IPS DF 4.7 (cell line): ENCODE results near the gene GTPBP3.
"Not testable (repeated sequence)": the region's sequence is repeated elsewhere in the genome, so short reads cannot be mapped to it uniquely, and the experiment has no call there.

Experiments
- DNase-seq: peaks from one replicate; pipeline ENCODE4 v3.0.0-alpha.2; 2013; ENCODE audit warnings: low spot score; ENCODE audit errors: extremely low read depth

GTPBP3 gene, protein sequence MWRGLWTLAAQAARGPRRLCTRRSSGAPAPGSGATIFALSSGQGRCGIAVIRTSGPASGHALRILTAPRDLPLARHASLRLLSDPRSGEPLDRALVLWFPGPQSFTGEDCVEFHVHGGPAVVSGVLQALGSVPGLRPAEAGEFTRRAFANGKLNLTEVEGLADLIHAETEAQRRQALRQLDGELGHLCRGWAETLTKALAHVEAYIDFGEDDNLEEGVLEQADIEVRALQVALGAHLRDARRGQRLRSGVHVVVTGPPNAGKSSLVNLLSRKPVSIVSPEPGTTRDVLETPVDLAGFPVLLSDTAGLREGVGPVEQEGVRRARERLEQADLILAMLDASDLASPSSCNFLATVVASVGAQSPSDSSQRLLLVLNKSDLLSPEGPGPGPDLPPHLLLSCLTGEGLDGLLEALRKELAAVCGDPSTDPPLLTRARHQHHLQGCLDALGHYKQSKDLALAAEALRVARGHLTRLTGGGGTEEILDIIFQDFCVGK

DNA sequence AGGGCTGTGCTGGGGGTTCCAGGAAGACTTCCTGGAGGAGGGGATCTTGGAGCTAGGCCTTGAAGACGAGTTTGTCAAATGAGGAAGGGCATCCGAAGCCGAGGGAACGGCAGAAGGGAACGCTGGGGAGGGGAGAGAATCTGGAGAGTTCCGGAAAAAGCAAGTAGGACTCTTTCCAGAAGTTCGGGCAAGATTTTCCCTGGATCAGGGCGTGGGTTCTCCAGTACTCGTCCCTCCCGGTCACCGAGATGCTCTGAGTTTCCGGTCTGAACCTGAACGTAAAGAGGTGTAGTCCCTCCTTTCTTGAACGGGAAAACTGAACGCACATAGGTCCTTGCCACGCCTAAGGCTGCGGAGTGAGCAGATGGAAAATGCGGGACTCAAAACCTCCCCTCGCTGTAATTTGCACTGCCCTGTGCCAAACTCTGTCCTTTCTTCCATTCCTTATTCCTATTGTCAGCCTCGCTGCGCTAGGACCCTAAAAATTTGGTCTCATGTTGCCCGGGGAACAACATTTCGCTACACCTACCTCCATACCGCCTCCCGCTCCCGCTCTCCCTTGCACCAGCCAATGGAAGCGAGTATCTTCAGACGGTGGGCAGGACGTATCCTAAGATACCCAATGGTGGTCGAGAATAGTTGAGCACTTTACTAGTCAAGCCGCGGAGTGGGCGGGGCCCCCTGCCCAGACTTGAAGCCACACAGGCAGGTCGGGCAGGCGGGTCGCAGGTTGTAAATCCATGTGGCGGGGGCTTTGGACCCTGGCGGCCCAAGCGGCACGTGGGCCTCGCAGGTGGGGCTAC is at the start of gene GTPBP3:
GTPBP3 (plus strand) TSS at position 682 of the 803 bp plus-strand sequence; CDS start at position 741, 59 bp downstream.
- no peak for DNase-seq

DNA sequence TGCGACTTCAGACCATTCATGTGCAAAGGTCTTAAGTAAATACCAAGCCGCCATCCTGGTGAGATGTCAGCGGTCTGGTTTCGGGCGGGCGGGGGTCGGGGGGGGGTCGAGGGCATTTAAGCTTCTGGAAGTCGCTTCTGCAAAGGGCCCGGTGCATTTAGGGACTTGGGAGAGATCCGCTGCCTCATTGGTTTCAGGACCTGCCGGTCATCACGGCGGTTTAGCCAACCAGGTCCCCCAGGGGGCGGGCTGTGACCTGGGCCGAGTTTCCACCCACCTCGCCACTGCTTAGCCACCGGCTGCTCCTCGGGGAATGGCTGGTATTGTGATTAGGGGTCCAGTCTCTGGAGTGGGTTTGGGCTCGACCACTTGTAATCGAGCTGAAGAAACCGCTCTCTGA is 47.9 kb upstream of the GTPBP3 start:
- DNase-seq: no peak

DNA sequence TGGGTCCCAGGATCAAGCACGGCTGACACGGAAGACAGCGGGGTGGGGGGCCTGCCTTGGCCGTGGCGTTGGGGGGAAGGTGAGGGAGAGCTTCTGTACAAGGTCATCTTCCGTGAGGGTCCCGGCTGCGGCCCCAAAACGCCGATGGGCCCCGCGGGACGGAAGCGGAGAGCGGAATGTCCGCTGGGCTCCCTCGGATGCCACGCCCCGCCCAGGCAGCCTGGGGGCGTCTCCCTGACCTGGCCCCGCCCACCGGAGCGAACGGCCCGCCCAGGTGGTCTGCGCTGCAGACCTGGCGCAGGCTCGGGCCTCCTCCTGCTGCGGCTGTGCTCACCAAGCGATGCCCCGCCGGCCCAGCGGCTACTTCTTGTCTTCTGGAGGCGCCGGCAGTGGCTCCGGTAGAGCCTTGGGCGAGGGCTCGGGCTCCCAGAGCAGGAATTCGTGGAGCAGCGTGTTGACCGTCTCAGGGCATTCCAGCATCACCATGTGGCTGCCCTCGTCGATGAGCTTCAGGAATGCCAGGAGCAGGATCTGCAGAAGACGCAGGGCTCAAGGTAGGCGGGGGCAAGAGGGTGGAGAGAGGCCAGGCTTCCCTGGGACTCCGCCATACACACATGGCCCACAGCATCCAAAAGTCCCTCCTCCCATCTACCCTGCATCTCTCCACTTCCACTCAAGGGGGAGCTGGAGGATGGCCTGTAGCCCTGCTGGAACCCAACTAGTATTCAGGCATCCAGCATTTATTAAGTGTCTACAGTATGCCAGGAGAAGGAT is 44.9 kb upstream of the GTPBP3 start:
- DNase-seq: no peak

DNA sequence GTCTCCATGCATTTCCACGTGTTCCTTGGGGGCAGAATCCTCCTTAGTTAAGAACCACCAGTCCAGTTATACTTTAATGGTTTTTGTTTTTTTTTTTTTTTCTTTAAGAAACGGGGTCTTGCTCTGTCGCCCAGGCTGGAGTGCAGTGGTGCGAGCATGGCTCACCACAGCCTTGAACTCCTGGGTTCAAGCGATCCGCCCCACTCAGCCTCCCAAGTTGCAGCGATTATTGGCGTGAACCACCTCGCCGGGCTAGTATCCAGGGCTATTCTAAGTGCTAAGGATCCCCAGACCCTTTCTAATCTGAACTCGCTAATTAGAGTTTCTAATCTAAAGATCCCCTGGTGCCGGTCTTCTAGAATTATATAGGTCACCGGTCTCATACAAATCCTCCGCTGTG is 43.7 kb upstream of the GTPBP3 start:
- DNase-seq: no peak

DNA sequence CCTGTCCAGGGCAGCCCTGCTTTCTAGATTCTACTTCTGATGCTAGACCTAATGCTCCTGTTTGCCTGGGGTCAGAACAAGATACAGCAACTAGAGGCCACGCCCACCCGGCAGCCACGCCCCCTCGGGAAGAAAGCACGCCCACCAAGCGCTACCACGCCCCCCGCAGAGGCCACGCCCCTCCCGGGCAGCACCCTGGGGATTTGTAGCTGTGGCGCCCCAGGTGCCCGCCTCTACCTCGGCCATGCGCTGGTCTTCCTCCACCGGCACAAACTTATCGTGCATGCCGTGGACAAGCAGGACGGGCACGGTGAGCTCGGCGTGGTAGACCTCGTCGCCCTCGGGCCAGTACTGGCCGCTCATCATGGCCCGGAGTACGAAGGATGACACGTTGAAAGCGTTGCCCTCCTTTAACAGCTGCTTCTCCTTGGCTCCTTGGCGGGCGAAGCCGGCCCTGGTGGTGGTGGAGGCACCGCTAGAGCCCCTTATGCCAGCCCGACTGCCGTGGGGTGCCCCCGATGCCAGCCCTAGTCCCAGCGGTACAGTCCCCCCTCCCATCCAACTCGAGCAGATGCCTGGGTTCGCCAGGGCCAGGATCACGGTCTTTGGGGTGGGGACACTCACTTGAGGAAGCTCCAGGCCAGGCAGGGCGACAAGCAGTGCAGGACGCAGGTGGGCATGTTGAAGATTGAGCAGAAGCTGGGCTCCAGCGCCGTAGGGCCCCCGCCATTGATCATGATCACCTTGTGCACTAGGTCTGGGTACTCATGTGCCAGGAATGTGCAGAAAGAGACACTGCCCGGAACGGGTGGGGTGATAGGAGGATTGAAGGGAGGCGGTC is 43.1 kb upstream of the GTPBP3 start:
- DNase-seq: no peak

DNA sequence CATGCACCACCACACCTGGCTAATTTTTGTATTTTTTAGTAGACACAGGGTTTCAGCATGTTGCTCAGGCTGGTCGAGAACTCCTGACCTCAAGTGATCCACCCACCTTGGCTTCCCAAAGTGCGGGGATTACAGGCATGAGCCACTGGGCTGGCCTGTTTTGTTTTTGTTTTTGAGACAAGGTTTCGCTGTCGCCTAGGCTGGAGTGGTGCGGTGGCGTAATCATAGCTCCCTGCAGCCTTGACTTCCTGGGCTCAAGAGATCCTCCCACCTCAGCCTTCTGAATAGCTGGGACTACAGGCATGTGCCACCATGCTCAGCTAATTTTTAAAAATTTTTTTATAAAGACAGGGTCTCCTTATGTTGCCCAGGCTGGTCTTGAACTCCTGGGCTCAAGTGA is 41.8 kb upstream of the GTPBP3 start:
- DNase-seq: not testable (repeated sequence)

DNA sequence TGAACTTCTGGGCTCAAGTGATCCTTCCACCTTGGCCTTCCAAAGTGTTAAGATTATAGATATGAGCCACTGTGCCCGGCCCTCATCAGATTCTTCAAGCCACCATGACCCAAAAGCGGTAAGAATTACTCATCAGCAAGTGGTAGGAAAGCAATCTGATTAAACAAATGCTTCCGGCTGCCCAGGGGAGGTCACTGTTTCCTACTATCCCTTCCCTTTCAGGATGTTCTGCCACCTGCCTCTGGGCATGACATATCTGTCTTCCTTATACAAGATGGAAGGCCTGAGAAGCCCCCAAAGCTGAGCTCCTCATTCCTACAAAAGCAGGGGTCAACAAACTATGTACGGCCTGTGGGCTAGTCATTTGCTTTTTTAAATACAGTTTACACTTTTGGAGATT is 41.1 kb upstream of the GTPBP3 start:
- no peak for DNase-seq

DNA sequence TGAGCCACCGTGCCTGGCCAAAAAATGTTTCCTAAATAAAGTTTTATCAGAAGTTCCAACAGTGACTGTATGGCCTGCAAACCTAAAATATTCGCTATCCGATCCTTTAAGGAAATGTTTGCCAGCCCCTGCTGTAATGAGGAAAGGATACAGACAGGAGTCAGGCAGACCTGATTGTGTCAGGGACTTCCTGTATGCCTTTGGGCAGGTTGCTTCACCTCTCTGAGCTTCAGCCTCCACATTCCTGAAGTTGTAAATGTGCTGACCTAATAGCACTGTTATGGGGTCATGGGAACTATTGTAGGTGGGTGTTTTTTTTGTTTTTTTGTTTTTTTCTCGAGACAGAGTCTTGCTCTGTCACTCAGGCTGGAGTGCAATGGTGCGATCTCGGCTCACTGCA is 40.4 kb upstream of the GTPBP3 start:
- no peak for DNase-seq

DNA sequence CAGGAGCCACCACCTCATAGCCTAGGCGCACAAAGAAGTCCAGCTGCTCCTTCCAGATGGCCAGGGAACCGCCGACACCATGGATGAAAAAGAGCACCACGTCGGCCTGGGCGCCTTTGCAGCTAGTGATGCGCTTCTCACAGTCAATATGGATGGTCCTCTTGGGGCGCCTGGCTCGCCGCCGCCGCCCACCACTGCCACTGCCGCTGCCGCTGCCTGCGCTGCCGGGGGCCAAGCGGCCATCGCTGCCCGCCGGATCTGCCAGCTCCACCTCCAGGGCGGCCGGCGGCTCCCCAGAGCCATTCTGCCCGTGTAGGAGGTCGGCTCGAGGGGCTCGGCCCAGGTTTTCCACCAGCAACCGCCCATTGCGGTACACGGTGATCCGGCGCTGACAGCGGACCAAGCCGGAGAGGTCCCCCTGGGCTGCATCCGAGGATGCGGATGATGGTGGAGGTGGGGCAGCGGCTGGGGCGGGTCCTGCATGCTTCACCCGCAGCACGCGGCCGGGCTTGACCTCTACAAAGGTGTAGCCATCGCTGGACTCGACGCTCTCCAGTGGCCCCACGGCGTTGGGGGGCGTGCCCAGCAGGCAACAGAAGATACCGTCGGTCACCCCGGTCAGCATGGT is 36.2 kb upstream of the GTPBP3 start:
- DNase-seq: no peak

DNA sequence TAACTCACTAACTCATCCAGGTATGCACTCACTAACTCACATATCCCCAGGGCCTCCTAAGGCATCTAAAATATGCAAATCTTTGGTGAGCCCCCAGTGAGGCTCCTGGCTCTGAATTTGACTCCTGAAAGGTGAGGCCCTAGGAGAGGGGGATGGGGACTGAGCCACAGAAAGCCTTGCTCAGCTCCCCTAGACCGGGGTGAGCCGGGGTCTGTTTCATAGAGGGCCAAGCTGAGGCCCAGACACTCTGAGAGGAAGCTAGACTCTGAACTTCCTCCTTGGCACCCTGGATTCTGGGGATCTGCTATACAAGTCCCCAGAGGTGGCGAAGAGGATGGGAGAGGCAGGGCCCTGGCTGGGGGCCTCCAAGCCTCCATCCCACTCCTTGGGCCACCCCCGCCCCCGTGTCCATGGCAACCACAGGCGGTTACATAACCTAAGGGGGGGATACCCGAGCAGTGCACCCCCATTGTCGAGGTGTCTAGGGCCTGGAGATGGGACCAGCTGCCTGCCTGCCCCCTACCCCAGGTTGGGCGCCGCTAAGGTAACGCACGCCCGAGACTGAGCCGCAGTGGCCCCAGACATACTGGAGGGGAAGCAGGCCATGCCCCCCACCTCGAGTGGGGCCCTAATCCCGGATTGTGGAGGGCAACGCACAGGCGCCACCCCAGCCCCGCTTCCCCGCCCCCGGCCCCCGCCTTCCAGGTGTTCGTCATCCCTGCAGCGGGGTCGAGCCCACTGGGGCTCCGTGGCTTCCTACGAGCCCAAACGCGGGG is 34.8 kb upstream of the GTPBP3 start:
- no peak for DNase-seq

DNA sequence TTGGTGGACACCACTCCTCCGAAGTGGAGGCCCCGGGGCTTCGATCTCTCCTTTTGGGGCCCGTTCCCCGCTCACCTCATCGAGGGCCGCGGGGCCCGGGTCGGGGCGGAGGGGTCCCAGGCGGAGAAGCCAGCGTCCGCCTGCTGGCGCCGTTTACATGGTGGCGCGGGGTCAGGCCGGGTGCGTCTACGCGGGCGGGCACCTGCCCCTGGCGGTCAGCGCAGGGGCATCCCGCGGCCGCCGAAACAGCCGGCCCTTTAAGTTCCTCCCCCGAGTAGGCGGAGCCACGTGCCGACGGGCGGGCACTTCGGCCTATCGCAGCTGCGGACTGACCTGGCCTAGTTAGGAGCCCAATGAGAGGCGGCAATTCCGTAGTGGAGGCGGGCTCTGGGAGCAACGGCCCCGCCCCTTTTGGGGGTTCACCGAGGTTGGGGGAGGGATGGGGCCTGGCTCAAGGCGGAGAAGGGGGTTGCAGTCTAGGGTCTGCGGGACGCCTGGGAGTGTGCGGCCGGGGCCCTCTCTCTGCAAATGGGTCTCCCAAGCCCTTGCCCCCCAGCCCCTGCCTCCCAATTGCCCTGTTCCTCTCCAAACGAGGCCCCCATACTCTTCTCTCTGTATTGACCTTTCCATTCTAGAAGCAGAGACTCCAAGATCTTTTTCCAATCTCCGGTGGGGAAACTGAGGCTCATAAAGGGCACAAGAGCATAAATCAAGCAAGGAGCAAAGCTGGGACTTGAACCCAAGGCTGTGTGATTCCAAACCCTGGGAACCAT is 34.0 kb upstream of the GTPBP3 start, which contains the start of gene ABHD8:
ABHD8 (minus strand) TSS at position 259 of the 773 bp plus-strand sequence. CDS start 1,809 bp downstream, outside the sequence.
- DNase-seq: no peak

DNA sequence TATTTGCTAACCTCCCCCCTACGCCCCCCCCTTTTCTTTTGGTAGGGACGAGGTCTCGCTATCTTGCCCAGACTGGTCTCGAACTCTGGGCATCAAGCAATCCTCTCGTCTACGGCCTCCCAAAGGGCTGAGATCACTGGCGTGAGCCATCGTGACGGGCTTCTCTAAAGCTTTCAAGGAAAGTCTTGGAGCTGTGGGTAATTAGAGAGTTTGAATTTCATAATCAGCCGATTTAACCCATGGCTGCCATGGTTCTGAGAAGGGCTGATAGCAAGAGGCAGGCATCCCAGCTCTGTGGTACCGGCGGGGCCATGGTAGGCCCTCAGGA is 33.4 kb upstream of the GTPBP3 start:
- DNase-seq: no peak

DNA sequence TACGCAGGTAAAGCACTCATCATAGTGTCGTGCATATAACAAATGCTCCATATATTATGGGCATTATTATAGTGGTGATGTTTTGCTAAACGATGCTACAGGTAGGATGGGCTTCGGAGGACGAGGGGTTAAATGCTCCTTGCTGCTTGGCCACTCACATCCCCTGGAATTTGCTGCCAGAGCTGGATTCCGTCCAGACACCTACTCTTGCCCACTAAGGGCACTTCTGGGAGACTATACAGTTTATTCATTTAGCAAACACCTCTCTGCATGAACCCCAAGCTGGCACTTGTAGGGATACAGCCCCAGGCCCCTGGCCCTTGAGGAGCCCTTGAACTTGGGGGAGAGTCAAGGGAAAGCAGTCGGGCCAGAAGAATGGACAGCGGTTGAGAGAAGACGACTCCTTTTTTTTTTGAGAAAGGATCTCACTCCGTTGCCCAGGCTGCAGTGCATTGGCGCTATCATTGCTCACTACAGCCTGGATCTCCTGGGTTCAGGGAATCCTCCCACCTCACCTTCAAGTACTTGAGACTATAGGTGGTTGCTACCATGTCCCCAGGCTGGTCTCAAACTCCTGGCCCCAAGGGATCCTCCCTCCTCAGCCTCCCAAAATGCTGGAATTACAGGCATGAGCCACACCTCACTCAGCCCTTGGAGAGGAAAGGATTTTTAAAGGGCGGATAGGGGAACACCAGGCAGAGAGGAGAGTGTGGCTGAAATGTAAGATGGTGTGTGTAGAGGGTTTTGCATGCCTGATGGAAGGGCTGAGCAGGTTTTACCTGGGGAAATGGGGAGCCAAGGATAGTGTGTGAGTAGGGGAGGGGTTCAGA is 32.8 kb upstream of the GTPBP3 start:
- no peak for DNase-seq

DNA sequence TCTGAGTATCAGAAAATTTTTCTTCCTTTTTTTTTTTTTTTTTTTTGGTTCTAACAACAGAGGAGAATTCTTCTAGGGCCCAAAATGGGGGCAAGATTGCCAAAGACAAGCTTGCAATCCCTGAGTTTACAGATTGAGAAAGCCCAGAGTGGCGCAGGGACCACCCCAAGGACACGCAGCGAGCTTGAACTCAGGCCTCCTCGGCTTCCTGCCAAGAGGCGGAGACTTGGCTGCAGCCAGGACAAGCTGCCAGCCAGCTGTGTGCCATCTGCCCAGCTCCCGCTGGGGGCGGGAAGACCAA is 32.2 kb upstream of the GTPBP3 start:
- no peak for DNase-seq

DNA sequence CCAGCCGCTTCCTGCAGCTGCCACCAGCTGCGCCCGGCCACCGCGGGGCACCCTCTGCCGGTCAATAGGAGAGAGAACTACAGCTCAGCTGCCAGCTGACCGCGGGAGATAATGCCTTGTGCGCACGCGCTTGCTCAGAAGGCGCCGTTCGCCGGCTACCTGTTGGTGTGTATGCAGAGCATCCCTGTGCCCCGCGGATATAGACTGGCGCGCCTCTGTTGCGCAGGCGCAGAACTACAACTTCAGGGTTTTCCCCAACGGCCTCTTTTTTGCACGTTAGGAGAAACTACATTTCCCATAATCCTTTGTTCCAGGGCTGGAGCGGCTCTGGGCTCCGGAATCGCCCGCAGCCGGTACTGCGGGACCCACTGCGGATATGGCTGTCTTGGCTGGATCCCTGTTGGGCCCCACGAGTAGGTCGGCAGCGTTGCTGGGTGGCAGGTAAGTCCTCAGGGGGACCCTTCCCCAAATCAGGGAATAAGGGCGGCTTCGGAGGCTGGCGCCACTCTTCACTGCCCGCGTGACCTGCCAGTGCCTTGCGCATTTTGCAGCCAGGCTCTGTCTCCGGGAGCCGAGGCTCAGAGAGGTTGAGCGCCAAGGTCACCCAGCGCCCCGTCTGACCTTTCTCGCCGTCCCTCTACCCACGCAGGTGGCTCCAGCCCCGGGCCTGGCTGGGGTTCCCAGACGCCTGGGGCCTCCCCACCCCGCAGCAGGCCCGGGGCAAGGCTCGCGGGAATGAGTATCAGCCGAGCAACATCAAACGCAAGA is 31.7 kb upstream of the GTPBP3 start, which contains the start of gene MRPL34:
MRPL34 (plus strand) TSS at position 356 of the 768 bp plus-strand sequence; CDS start at position 377, 21 bp downstream.
- DNase-seq: peak; percentile 96

DNA sequence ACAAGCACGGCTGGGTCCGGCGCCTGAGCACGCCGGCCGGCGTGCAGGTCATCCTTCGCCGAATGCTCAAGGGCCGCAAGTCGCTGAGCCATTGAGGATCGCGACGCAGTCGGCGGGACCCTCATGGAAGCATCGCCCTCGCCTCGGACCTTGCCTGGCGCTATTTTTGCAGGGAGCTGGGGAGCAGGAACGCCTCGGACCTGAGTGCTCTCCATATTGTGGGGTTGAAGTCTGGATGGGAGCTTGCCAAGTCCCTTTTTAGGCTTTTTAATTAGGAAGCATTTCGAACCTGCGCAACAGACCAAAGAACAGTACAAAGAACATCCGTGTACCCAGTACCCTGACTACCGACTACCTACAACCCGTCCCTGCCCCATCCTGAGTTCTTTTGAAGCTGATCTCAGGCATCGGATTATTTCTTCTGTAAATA is 31.1 kb upstream of the GTPBP3 start:
- DNase-seq: no peak

DNA sequence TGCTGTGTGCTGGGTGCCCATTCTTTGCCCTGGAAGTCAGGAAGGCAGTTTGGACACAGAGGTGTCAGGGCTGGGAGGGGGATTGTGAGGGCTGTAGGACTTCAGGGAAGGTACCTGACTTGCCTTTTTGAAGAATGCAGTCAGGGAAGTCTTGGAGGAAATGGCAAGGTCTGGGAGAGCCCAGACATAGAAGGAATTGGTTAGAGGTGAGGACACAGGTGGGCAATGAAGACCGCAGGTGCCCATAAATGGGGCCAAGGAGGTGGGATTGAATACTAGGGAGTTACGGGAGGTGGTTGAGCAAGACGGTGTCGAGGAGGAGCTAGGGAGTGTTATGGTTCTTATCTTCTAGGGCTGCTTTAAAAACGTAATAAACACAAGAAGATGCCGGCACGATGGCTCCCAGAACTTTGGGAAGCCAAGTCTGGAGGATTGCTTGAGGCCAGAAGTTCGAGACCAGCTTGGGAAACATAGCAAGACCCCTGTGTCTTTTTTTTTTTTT is 29.4 kb upstream of the GTPBP3 start:
- DNase-seq: no peak
